Measurements from ENCODE around the gene KCNA1.

DNA sequence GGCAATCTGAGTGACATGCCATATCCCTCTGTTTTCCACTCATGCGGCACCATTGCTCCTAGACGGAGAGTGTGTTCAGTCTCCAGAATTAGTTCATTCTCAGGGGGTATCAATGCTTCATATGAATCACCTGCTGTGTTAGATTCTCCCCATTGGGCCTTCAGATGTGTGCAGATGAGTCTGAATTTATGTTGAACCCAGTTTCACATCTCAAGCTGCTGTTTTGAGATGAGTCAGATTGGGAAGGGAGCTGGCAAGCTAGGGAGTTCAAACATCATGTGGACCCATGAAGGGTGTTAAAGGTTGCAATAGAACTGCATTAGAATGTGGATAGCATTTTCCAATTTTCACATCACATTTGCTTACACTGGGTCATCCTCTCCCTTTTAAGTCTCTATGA is 46.9 kb upstream of the KCNA1 start:
- TF ChIP-seq, protein P1, sequence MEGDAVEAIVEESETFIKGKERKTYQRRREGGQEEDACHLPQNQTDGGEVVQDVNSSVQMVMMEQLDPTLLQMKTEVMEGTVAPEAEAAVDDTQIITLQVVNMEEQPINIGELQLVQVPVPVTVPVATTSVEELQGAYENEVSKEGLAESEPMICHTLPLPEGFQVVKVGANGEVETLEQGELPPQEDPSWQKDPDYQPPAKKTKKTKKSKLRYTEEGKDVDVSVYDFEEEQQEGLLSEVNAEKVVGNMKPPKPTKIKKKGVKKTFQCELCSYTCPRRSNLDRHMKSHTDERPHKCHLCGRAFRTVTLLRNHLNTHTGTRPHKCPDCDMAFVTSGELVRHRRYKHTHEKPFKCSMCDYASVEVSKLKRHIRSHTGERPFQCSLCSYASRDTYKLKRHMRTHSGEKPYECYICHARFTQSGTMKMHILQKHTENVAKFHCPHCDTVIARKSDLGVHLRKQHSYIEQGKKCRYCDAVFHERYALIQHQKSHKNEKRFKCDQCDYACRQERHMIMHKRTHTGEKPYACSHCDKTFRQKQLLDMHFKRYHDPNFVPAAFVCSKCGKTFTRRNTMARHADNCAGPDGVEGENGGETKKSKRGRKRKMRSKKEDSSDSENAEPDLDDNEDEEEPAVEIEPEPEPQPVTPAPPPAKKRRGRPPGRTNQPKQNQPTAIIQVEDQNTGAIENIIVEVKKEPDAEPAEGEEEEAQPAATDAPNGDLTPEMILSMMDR (IDR thresholded peaks at IDR 0.05), result no peak
- TF ChIP-seq EZH2 (IDR thresholded peaks at IDR 0.05), result no peak
